Upper lobe of left lung (tissue), 6 donors: Measurements from ENCODE around the gene ARHGEF10L. TPM values are rescaled to one million over a fixed set of nuclear protein-coding genes. Genes with fewer than 3 reads are reported as not detected.
A peak's percentile ranks its signal among the peaks of the same experiment; 100 is the strongest.

Experiments used
- ATAC-seq, 2 donors: fragments of 200-7000 bp; cut with Tn5 transposase; one replicate each; pipeline ENCODE4 v1.9.1; 2022; ENCODE audit warnings: mild to moderate bottlenecking in 2 of 2, moderate library complexity in 2 of 2; ENCODE audit not compliant: low FRiP score in 2 of 2
- DNase-seq, 2 donors: peaks; one replicate each; pipeline ENCODE4 v3.0.0-alpha.2; 2019 to 2020
- H3K27ac ChIP-seq, 4 donors: fragments of 200-600 bp; sonication (generic); one replicate each; pipeline ENCODE4 v1.5.1; 2016 to 2019
- H3K27me3 ChIP-seq, 4 donors: fragments of 200-600 bp; sonication (generic); one replicate each; pipeline ENCODE4 v1.5.1; 2017 to 2019
- H3K36me3 ChIP-seq, 4 donors: fragments of 200-600 bp; sonication (generic); one replicate each; pipeline ENCODE4 v1.5.1; 2016 to 2019
- H3K4me1 ChIP-seq, 4 donors: fragments of 200-600 bp; sonication (generic); one replicate each; pipeline ENCODE4 v1.5.1; 2018 to 2019
- H3K4me3 ChIP-seq, 4 donors: fragments of 200-600 bp; sonication (generic); one replicate each; pipeline ENCODE4 v1.5.1; 2017 to 2019; ENCODE audit warnings: mild to moderate bottlenecking in 2 of 4, moderate library complexity in 1 of 4
- H3K9me3 ChIP-seq, 4 donors: fragments of 200-600 bp; sonication (generic); one replicate each; pipeline ENCODE4 v1.5.1; 2018 to 2019
- CTCF ChIP-seq, 6 experiments: fragments of 450-650 bp in 4 of 6; fragments of 200-600 bp in 2 of 6; sonication (generic) in 2 of 6; IDR thresholded peaks; one replicate each; pipeline ENCODE4 v1.5.1; 2016 to 2019; ENCODE audit warnings: antibody characterized with exemption in 6 of 6
- EP300 ChIP-seq, 4 donors: sonication (generic); formaldehyde crosslinking; IDR thresholded peaks; one replicate each; pipeline ENCODE4 v1.5.1; 2017; ENCODE audit warnings: antibody characterized with exemption in 4 of 4, control low read depth in 2 of 4
- POLR2A ChIP-seq, 4 donors: fragments of 450-650 bp; IDR thresholded peaks; one replicate each; pipeline ENCODE4 v1.5.1; 2016 to 2017; ENCODE audit warnings: antibody characterized with exemption in 4 of 4, mild to moderate bottlenecking in 2 of 4
- POLR2AphosphoS5 ChIP-seq, 2 donors: sonication (generic); formaldehyde crosslinking; IDR thresholded peaks; one replicate each; pipeline ENCODE4 v1.5.1; 2017; ENCODE audit warnings: antibody characterized with exemption in 2 of 2
- WGBS, 2 donors: methylation state at CpG; one replicate each; pipeline ENCODE4 v1.1.5; 2017 to 2018; 5-methylcytosine and 5-hydroxymethylcytosine counted together
- total RNA-seq, 6 donors: library from RNA; depleted of rRNA in 4 of 6; stranded (reverse); fragments of >200 nt in 4 of 6; gene quantifications; one replicate each; pipeline versions ENCODE4 v1.1.0 to v1.2.1, GENCODE V29; 2016 to 2021
- donor health status: DM: no; HTN: no; CAD: no; lungs with moderate emphysema.
- donor health status: DM: no; HTN: yes; CAD: no; lungs with severe emphysema.

The ARHGEF10L gene
- total RNA-seq, 6 donors from 2014 or later, result 17.6 to 172 (median 50.0) TPM

- Histone ChIP-seq H3K27ac (no peak overlapping the region), H3K36me3 (no peaks in the 10 kb centered on the region), H3K4me1 (no peaks in the 10 kb centered on the region), H3K4me3 (no peak overlapping the region), H3K27me3 (peaks cover 0 to 7% (median 0%) of the 10 kb centered on the region in 4 donors), H3K9me3 (no peaks in the 10 kb centered on the region)
- ATAC-seq (no peak), DNase-seq (no peak)
- TF ChIP-seq CTCF (IDR thresholded peaks at IDR 0.05) (no peak), POLR2AphosphoS5 (IDR thresholded peaks at IDR 0.05) (no peak), POLR2A (IDR thresholded peaks at IDR 0.05) (no peak), EP300 (IDR thresholded peaks at IDR 0.05) (no peak)
Measured at GRCh38 chr1:17739050-17739449, 199.6 kb downstream of the ARHGEF10L start.

- peaks cover 0 to 7% (median 0%) of the 10 kb centered on the region in 4 donors for H3K27me3 ChIP-seq
- WGBS, 2 donors, result 83 to 84% methylated on average over 4 to 5 of the region's 5 CpGs
Measured at GRCh38 chr1:17741052-17741451, 201.6 kb downstream of the ARHGEF10L start.

GRCh38 chr1:17742583-17742982 is 203.1 kb downstream of the ARHGEF10L start:
- peak in 1 of 2 donors; percentile 43 for ATAC-seq
- no peak overlapping the region for H3K27ac ChIP-seq
- H3K4me3 ChIP-seq, result no peak overlapping the region
- no peak for TF ChIP-seq POLR2AphosphoS5 (IDR thresholded peaks at IDR 0.05)
- TF ChIP-seq POLR2A (IDR thresholded peaks at IDR 0.05), result no peak
- TF ChIP-seq CTCF (IDR thresholded peaks at IDR 0.05), result no peak
- TF ChIP-seq EP300 (IDR thresholded peaks at IDR 0.05), result no peak
- H3K27me3 ChIP-seq, result peaks cover 0 to 7% (median 0%) of the 10 kb centered on the region in 4 donors
- no peak for DNase-seq
- 23 to 27% methylated on average over 5 of the region's 5 CpGs for WGBS, 2 donors
- no peaks in the 10 kb centered on the region for H3K4me1 ChIP-seq
- H3K9me3 ChIP-seq, result no peaks in the 10 kb centered on the region
- H3K36me3 ChIP-seq, result no peaks in the 10 kb centered on the region

More at GRCh38 chr1:17741052-17741451, 201.6 kb downstream of the ARHGEF10L start:
- no peak for DNase-seq
- Histone ChIP-seq H3K27ac (no peak overlapping the region), H3K4me1 (no peaks in the 10 kb centered on the region), H3K9me3 (no peaks in the 10 kb centered on the region), H3K4me3 (no peak overlapping the region), H3K36me3 (no peaks in the 10 kb centered on the region)
- TF ChIP-seq POLR2AphosphoS5 (IDR thresholded peaks at IDR 0.05), result no peak
- no peak for TF ChIP-seq EP300 (IDR thresholded peaks at IDR 0.05)
- no peak for TF ChIP-seq CTCF (IDR thresholded peaks at IDR 0.05)
- no peak for TF ChIP-seq POLR2A (IDR thresholded peaks at IDR 0.05)
- no peak for ATAC-seq

- no peaks in the 10 kb centered on the region for H3K36me3 ChIP-seq
- no peak for TF ChIP-seq CTCF (IDR thresholded peaks at IDR 0.05)
- TF ChIP-seq POLR2A (IDR thresholded peaks at IDR 0.05), result no peak
- no peak for TF ChIP-seq POLR2AphosphoS5 (IDR thresholded peaks at IDR 0.05)
- no peak for TF ChIP-seq EP300 (IDR thresholded peaks at IDR 0.05)
- DNase-seq (peak in 1 of 2 donors; percentile 30), ATAC-seq (peak in 1 of 2 donors; percentile 23)
- no peaks in the 10 kb centered on the region for H3K9me3 ChIP-seq
- 18 to 28% methylated on average over 5 to 9 of the region's 11 CpGs for WGBS, 2 donors
- no peak overlapping the region for H3K4me3 ChIP-seq
- no peaks in the 10 kb centered on the region for H3K4me1 ChIP-seq
- H3K27me3 ChIP-seq, result peaks cover 0 to 7% (median 0%) of the 10 kb centered on the region in 4 donors
- no peak overlapping the region for H3K27ac ChIP-seq
Measured at GRCh38 chr1:17743008-17743647, 203.6 kb downstream of the ARHGEF10L start.

GRCh38 chr1:17743925-17744324 is 204.4 kb downstream of the ARHGEF10L start:
- 93 to 100% methylated on average over 1 to 3 of the region's 3 CpGs for WGBS, 2 donors
- Histone ChIP-seq H3K4me1 (no peaks in the 10 kb centered on the region), H3K4me3 (no peak overlapping the region), H3K27me3 (peaks cover 0 to 7% (median 0%) of the 10 kb centered on the region in 4 donors), H3K27ac (no peak overlapping the region), H3K36me3 (no peaks in the 10 kb centered on the region), H3K9me3 (no peaks in the 10 kb centered on the region)
- no peak for TF ChIP-seq POLR2AphosphoS5 (IDR thresholded peaks at IDR 0.05)
- TF ChIP-seq EP300 (IDR thresholded peaks at IDR 0.05), result no peak
- TF ChIP-seq POLR2A (IDR thresholded peaks at IDR 0.05), result no peak
- TF ChIP-seq CTCF (IDR thresholded peaks at IDR 0.05), result no peak
- ATAC-seq, result no peak
- no peak for DNase-seq
